Muscle of back (tissue), 11 donors: ENCODE results near the gene OPRM1. TPM values are rescaled to one million over a fixed set of nuclear protein-coding genes. Genes with fewer than 3 reads are reported as not detected.

Experiments used
- DNase-seq, 3 donors: peaks; one replicate each; pipeline versions ENCODE4 v3.0.0 to v3.0.0-alpha.2; 2013
- polyA plus RNA-seq, 10 donors: library from polyadenylated mRNA; unstranded; fragments of 120-200 nt; gene quantifications; one replicate each; pipeline ENCODE4 v1.2.1, GENCODE V29; 2013; ENCODE audit not compliant: insufficient read length in 10 of 10

Gene OPRM1
- polyA plus RNA-seq, 10 donors = 0.17 TPM; not detected in 9

DNA sequence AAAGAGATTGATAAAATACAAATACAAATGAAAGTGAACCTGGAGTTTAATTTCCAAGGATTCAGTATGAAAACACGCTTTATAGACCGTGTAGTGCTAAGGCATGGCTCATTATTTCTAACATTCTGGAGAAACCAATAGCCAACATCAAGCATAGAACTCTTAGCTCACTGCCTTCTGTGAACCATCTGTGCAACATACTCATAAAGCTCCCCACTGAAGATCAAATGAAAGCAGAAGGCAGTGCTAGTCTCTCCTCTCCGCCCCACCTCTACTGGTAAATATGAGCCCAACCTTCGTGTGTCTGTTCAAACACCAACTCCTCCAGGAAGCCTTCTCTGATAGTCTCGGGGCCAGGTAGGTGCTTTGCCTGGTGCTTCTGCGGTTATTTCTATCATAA is 163.9 kb downstream of the OPRM1 start:
- DNase-seq = no peak

GRCh38 chr6:154206141-154206540 is 167.1 kb downstream of the OPRM1 start:
- DNase-seq = no peak

- no peak for DNase-seq
These were observed 168.0 kb downstream of the OPRM1 start for GRCh38 chr6:154206996-154207395.

DNA sequence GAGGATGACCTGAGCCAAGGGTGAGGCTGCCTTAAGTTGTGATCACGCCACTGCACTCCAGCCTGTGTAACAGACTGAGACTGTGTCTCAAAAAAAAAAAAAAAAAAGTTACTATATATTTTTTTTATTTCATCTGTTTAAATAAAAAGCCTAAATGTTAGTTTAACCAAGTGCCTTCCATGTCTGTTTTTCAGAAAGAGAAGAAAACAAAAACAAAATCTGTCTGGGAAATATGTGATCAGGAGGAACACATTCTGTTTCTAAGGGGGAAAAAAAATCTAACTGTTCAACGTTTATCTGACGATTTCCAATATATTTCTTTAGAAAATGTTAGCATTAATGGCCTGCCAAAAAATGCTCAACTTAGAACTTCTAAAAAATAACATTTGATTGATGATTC is 170.5 kb downstream of the OPRM1 start:
- DNase-seq = no peak

DNA sequence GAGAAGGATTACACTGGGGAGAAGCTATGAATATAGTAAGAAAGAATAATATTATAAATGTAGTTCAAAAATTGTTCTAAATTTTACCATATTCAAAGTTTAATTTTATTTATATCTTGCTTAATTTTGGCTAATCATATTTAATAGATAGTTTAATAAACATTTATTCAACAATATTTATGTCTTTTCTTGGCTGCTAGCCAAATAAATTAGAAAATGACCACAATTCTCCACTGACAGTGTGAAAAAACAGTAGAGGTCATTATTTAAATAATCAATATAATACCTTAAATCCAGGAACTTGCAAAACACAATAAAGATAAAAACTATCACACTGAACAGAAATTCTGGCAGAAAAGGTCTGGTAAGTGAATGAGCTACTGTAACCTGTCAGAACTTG is 171.6 kb downstream of the OPRM1 start:
- no peak for DNase-seq

DNA sequence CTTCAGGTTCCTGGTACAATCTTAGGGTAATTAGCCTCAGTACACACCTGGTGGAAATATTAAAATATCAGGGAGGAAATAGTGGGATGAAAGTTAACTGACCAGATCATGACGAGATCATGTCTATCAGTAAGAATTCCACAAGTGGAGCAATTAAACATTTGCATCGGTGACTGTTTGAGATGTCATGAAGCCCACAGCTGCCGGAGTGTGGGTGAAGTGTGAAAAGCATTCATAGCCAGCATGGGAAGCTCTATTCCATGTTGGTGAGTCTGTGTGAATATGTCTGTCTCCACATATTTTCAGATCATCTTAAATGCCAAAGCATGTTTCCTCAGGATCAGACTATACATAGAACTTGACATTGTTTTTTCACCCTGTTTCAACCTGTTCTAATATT is 174.7 kb downstream of the OPRM1 start:
- no peak for DNase-seq

- DNase-seq = no peak
These were observed 179.3 kb downstream of the OPRM1 start for GRCh38 chr6:154218301-154218700.

GRCh38 chr6:154218787-154219186 is 179.7 kb downstream of the OPRM1 start:
- DNase-seq = no peak

DNA sequence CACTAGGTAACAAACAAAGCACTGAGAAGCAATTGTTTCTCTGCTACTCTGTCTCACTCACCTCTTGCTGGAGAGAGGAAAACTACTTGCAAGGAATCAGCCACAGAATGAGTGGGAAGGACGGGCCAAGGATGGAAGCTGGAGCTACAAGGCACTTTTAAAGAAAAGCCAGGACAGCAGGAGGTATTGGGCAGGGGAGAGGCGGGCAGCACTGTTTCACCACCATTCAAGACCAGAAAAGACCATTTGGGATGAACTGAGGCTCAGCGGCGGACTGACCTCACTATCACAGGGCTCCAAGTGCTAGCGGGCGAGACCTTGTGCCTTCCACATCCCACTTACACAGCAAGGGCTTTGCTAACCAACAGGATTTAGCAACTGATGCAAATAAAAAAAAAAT is 180.2 kb downstream of the OPRM1 start:
- DNase-seq = no peak

GRCh38 chr6:154222716-154223115 is 183.7 kb downstream of the OPRM1 start:
- DNase-seq = no peak

GRCh38 chr6:154223296-154223695 is 184.3 kb downstream of the OPRM1 start:
- no peak for DNase-seq

DNA sequence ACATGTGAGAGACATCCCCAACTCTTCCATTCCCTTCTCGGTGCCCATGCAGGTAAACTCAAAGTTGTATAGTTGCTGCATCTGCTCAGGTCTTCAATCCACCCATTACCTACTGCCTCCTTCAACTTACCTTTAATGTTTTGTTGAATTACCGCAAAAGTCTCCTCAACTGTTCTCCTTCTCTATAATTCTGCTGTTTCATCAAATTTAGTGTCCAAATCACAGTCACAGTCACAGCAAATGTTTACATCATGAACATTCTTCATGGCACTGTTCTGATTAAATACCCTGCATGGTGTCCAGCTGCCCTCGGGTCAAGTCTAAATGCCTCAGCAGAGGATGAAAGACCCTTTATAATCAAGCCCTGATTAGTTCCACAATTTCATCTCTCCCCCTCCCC is 187.4 kb downstream of the OPRM1 start:
- DNase-seq = no peak

- no peak for DNase-seq
These were observed 189.0 kb downstream of the OPRM1 start for GRCh38 chr6:154227862-154228520.

DNA sequence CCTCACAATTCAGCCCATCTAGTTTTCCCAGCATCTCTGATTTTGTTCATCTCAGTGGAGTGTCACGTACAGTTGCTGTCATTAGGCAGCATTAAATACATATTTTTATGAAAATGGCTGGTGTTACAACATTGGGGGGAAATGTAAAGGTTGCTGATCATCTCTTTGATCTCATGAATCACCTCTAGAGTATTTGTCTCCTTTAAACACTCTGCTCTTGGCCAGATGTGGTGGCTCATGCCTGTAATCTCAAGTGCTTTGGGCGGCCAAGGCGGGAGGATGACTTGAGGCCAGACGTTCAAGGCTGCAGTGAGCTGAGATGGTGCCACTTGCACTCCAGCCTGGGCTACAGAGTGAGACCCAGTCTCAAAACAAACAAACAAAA is 189.5 kb downstream of the OPRM1 start:
- no peak for DNase-seq

- DNase-seq = no peak
These were observed 190.7 kb downstream of the OPRM1 start for GRCh38 chr6:154229786-154230185.

DNA sequence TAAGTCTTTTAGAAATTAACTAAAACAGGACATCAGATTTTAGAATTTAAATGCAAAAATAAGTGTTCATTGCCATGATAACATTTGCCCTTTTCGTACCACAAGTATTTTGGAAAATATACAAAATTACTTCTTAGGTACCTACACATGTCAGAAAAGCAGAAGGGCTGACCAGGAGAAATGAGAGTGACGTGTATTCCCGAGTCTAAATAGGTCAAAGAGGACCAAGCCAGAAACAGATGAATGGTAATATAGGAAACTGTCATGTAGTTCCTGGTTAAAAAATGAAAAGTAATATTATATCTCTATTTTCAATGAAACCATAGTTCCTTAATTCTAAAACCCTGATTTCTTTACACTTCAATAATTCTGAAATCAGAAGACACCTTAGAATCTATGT is 191.4 kb downstream of the OPRM1 start:
- no peak for DNase-seq

DNA sequence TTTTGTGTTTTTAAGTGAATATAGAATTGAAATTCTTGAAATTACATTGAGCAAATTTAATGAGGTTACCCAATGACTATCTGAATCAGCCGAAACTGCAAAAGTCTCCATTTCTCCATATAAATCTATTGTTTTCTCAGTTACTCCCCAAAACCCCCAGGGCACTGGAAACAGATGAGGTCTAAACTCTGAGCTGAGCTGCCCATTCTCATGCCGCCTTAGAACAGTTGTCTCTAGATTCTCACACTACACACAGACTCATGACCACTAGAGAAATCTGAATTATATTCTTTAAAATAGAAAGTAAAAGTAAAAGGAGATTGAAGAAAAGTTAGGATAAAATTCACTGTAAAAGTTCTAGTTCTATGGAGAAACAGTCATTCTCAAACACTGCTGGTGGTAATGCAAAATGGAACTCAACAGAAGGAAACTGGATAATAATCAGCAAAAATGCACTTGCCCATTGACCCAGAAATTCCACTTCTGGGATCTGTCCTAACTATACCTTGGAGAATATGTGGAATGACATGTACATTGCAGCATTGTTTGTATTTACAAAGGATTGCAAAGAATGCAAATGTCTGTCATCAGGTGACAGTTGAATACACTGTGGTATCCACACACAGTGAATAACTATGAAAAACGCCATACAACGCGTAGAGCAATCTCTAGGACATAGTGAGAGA is 192.0 kb downstream of the OPRM1 start:
- no peak for DNase-seq

GRCh38 chr6:154232013-154232910 is 193.2 kb downstream of the OPRM1 start:
- DNase-seq = no peak

DNA sequence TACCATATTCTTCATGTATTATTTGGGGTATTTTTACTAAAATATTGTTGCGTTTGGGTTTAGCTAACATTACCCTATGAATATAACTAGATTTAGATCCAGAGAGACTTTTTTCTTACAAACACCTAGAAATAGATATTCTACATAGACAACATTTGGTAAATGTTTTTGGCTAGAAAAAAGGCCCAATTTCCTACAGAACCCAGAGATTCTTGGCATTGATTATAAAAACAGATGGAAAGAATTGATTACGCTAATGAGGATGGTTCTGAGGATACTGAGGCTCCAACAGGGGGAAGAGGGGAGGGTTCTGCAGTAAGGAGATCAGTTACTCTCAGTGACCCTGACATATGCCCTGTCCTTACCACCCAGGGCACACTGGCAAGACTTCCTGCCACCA is 194.3 kb downstream of the OPRM1 start:
- DNase-seq = no peak

DNA sequence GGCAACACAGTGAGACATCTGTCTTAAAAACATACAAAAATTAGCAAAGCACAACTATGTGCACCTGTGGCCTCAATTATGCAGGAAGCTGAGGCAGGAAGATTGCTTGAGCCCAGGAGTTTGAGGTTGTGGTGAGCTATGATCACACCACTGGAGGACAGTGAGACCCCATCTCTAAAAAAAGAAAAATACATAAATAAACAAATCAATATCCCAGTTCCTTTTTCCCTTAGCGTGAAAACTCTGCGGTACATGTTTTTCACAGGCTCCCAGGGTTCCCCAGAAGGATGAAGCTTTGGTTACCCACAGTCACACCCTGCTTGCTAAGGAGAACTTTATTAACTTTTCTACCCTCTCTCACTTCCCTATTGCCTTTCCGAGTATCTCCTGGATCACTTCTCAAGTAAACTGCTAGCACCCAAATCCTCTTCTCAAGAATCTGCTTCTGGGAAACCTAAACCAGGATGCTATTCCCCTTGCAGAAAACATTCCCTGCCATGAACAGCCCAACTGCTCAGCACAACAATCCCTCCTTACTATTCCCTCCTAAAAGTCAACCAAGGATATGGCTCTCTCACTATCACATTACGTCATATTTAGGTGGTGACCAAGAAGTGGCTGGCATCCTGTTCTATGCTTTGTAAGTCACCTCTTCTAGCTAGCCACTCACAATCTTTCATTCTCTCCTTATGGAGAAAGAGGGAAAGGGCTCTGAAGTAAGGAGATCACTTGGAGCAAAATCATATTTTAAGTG is 195.2 kb downstream of the OPRM1 start:
- no peak for DNase-seq

DNA sequence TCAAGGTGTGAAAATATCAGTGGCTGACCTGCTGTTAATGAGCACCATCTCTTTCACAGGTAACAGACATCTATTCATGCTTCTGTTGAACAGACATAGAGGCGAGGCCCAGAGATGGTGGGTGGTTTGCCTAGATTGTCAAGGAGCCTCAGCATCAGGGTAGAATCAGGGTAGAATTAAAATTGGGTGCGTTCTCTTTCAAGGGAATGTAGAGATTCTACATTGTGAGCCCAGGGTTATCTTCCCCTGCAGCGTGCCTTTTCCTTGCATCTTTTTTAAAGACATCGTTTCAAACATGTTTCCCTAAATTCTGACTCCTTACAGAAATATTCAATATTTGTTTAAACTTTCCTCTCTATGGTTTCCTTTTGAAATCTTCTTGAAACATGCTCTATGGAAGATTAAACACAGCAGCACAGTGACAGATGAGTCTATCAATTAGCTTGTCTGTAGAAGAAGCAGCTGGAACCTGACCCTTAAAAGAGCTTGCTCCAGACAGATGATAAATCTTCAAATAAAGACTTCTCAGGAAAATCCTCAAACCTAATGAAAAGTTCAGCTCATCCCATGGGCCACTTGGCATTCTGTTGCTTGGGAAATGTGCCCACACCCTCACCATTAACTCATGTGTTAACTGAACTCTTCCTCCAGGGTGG is 197.7 kb downstream of the OPRM1 start:
- DNase-seq = no peak

GRCh38 chr6:154238831-154239230 is 199.8 kb downstream of the OPRM1 start:
- DNase-seq = no peak
